HG02610 (cell line): Measurements from ENCODE around the gene HDAC9.

Experiments
- ATAC-seq: cut with Tn5 transposase; IDR thresholded peaks from one replicate; pipeline ENCODE4 v1.9.1; 2021; ENCODE audit warnings: mild to moderate bottlenecking, moderate library complexity; ENCODE audit not compliant: unreplicated experiment

HDAC9 gene

GRCh38 chr7:18580950-18581349 is 85.4 kb downstream of the HDAC9 start:
- no peak for ATAC-seq

- ATAC-seq: no peak
Measured at GRCh38 chr7:18583305-18583704, 87.8 kb downstream of the HDAC9 start.

- ATAC-seq: no peak
Measured at GRCh38 chr7:18590241-18590640, 94.7 kb downstream of the HDAC9 start.

GRCh38 chr7:18590744-18591340 is 95.3 kb downstream of the HDAC9 start:
- no peak for ATAC-seq

- ATAC-seq: no peak
Measured at GRCh38 chr7:18593602-18594279, 98.2 kb downstream of the HDAC9 start.

GRCh38 chr7:18597754-18598153 is 102.2 kb downstream of the HDAC9 start:
- ATAC-seq: no peak

- no peak for ATAC-seq
Measured at GRCh38 chr7:18607025-18607424, 111.5 kb downstream of the HDAC9 start.

GRCh38 chr7:18610331-18610948 is 114.9 kb downstream of the HDAC9 start:
- ATAC-seq: no peak

- no peak for ATAC-seq
Measured at GRCh38 chr7:18614841-18615240, 119.3 kb downstream of the HDAC9 start.

- no peak for ATAC-seq
Measured at GRCh38 chr7:18619311-18619710, 123.8 kb downstream of the HDAC9 start.

- no peak for ATAC-seq
Measured at GRCh38 chr7:18623389-18623788, 127.8 kb downstream of the HDAC9 start.

- ATAC-seq: no peak
Measured at GRCh38 chr7:18624459-18624858, 128.9 kb downstream of the HDAC9 start.

GRCh38 chr7:18626086-18626485 is 130.5 kb downstream of the HDAC9 start:
- no peak for ATAC-seq

GRCh38 chr7:18626717-18627116 is 131.2 kb downstream of the HDAC9 start:
- no peak for ATAC-seq

- no peak for ATAC-seq
Measured at GRCh38 chr7:18637516-18637915, 142.0 kb downstream of the HDAC9 start.

GRCh38 chr7:18638594-18639452 is 143.3 kb downstream of the HDAC9 start:
- ATAC-seq: no peak

- ATAC-seq: no peak
Measured at GRCh38 chr7:18639711-18640110, 144.2 kb downstream of the HDAC9 start.

- ATAC-seq: no peak
Measured at GRCh38 chr7:18644981-18645380, 149.4 kb downstream of the HDAC9 start.

GRCh38 chr7:18647582-18647981 is 152.0 kb downstream of the HDAC9 start:
- ATAC-seq: no peak

GRCh38 chr7:18648849-18649758 is 153.6 kb downstream of the HDAC9 start:
- ATAC-seq: no peak
